ENCODE measurements around the gene USP43.

DNA sequence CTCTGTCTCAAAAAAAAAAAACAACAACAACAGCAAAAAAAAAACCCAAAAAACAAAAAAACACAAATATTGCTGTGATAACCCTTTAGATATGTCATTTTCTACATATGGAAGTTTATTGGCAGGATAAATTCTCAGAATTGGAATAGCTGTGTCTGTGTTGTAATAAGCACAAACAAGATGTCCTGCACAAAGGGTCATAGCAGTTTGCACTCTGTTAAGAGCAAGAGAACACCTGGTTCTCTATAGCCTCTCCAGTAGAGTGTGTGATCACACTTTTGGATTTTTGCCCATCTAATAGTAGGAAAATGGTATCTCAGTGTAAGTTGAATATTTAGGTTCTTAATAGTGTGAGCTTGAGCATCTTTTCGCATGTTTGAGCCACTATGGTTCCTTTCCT, 60.4 kb downstream of the USP43 start:
- TF ChIP-seq POLR2A (IDR thresholded peaks at IDR 0.05; ENCODE audit: extremely low read depth, insufficient read length), result no peak
- TF ChIP-seq, protein P1, sequence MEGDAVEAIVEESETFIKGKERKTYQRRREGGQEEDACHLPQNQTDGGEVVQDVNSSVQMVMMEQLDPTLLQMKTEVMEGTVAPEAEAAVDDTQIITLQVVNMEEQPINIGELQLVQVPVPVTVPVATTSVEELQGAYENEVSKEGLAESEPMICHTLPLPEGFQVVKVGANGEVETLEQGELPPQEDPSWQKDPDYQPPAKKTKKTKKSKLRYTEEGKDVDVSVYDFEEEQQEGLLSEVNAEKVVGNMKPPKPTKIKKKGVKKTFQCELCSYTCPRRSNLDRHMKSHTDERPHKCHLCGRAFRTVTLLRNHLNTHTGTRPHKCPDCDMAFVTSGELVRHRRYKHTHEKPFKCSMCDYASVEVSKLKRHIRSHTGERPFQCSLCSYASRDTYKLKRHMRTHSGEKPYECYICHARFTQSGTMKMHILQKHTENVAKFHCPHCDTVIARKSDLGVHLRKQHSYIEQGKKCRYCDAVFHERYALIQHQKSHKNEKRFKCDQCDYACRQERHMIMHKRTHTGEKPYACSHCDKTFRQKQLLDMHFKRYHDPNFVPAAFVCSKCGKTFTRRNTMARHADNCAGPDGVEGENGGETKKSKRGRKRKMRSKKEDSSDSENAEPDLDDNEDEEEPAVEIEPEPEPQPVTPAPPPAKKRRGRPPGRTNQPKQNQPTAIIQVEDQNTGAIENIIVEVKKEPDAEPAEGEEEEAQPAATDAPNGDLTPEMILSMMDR (IDR thresholded peaks at IDR 0.05; ENCODE audit: low read depth, low read length), result no peak
